ENCODE measurements around the gene RBM12. TPM values are rescaled to one million over a fixed set of nuclear protein-coding genes. Genes with fewer than 3 reads are reported as not detected.

Gene RBM12
- total RNA-seq, 1 donor from 2014 or later, result 189 TPM

- DNase-seq (ENCODE audit: low read depth, low spot score), result no peak
- H3K27me3 Mint-ChIP-seq (ENCODE audit: low read depth), result no peaks in the 10 kb centered on the region
- H3K36me3 Mint-ChIP-seq (ENCODE audit: low read depth), result no peaks in the 10 kb centered on the region
- no peaks in the 10 kb centered on the region for H3K9me3 Mint-ChIP-seq
- no peak overlapping the region for H3K27ac Mint-ChIP-seq (ENCODE audit: unreplicated experiment)
- TF ChIP-seq CTCF (conservative IDR thresholded peaks at IDR 0.05), result no peak
- H3K4me1 Mint-ChIP-seq, result peaks cover 3% of the 10 kb centered on the region
- H3K4me3 Mint-ChIP-seq, result no peak overlapping the region
Observed at GRCh38 chr20:35650632-35651031, 14.1 kb downstream of the RBM12 start.

GRCh38 chr20:35648836-35649235 lies 15.9 kb downstream of the RBM12 start:
- Mint-ChIP-seq H3K9me3 (no peaks in the 10 kb centered on the region), H3K4me1 (peaks cover 3% of the 10 kb centered on the region), H3K4me3 (no peak overlapping the region), H3K36me3 (ENCODE audit: low read depth) (no peaks in the 10 kb centered on the region), H3K27ac (ENCODE audit: unreplicated experiment) (no peak overlapping the region), H3K27me3 (ENCODE audit: low read depth) (no peaks in the 10 kb centered on the region)
- no peak for DNase-seq (ENCODE audit: low read depth, low spot score)
- no peak for TF ChIP-seq CTCF (conservative IDR thresholded peaks at IDR 0.05)

- Mint-ChIP-seq H3K27me3 (ENCODE audit: low read depth) (no peaks in the 10 kb centered on the region), H3K9me3 (no peaks in the 10 kb centered on the region), H3K4me3 (no peak overlapping the region), H3K27ac (ENCODE audit: unreplicated experiment) (no peak overlapping the region), H3K36me3 (ENCODE audit: low read depth) (no peaks in the 10 kb centered on the region), H3K4me1 (peaks cover 10% of the 10 kb centered on the region)
- DNase-seq (ENCODE audit: low read depth, low spot score), result no peak
- no peak for TF ChIP-seq CTCF (conservative IDR thresholded peaks at IDR 0.05)
Observed at GRCh38 chr20:35644806-35645205, 19.9 kb downstream of the RBM12 start.

- Mint-ChIP-seq H3K27me3 (ENCODE audit: low read depth) (no peaks in the 10 kb centered on the region), H3K9me3 (no peaks in the 10 kb centered on the region), H3K27ac (ENCODE audit: unreplicated experiment) (peak overlapping the region; percentile 1), H3K4me3 (no peak overlapping the region), H3K4me1 (peaks cover 10% of the 10 kb centered on the region), H3K36me3 (ENCODE audit: low read depth) (no peaks in the 10 kb centered on the region)
- TF ChIP-seq CTCF (conservative IDR thresholded peaks at IDR 0.05), result no peak
- no peak for DNase-seq (ENCODE audit: low read depth, low spot score)
Observed at GRCh38 chr20:35643045-35643444, 21.7 kb downstream of the RBM12 start.

GRCh38 chr20:35641743-35642142 lies 23.0 kb downstream of the RBM12 start:
- H3K4me1 Mint-ChIP-seq, result peaks cover 10% of the 10 kb centered on the region
- no peak overlapping the region for H3K27ac Mint-ChIP-seq (ENCODE audit: unreplicated experiment)

More at GRCh38 chr20:35641743-35642142, 23.0 kb downstream of the RBM12 start:
- Mint-ChIP-seq H3K4me3 (no peak overlapping the region), H3K9me3 (no peaks in the 10 kb centered on the region), H3K27me3 (ENCODE audit: low read depth) (no peaks in the 10 kb centered on the region), H3K36me3 (ENCODE audit: low read depth) (no peaks in the 10 kb centered on the region)
- no peak for TF ChIP-seq CTCF (conservative IDR thresholded peaks at IDR 0.05)
- DNase-seq (ENCODE audit: low read depth, low spot score), result no peak
